Caco-2 (cell line): ENCODE data around the gene SLC38A2. TPM values are rescaled to one million over a fixed set of nuclear protein-coding genes. Genes with fewer than 3 reads are reported as not detected.

Source experiments
- BruUV-seq: library from RNA; stranded (reverse); fragments of 400-500 nt; replicated peaks from 2 replicates; lab custom pipeline; 2021; lab: Mats Ljungman, UMichigan
- CTCF ChIA-PET: fragments of 300-600 bp; sonication (Branson Sonifier 250); formaldehyde crosslinking; loops from one replicate; lab custom pipeline; 2022; ENCODE audit warnings: antibody characterized with exemption; lab: Charles Lee
- POLR2A ChIA-PET: fragments of 300-600 bp; sonication (Branson Sonifier 250); formaldehyde crosslinking; loops from one replicate; lab custom pipeline; 2022; ENCODE audit warnings: antibody characterized with exemption; lab: Charles Lee
- DNase-seq, 2 experiments: peaks; one replicate each; pipeline versions ENCODE4 v3.0.0 to v3.0.0-alpha.2; 2020 to 2022
- H3K27me3 ChIP-seq: replicated peaks from 2 replicates; pipeline ENCODE4 v1.6.0; 2011; ENCODE audit warnings: low read length; ENCODE audit not compliant: control insufficient read depth, insufficient read depth
- H3K36me3 ChIP-seq: 2 replicates; pipeline ENCODE4 v1.5.1; 2011; ENCODE audit warnings: low read length; ENCODE audit not compliant: control insufficient read depth, insufficient read depth
- H3K4me1 ChIP-seq: fragments of 250-450 bp; sonication (Bioruptor Pico); 2 replicates; pipeline ENCODE4 v1.5.1; 2020; ENCODE audit warnings: mild to moderate bottlenecking
- H3K4me3 ChIP-seq: 2 replicates; pipeline ENCODE4 v1.5.1; 2011; ENCODE audit warnings: low read depth, mild to moderate bottlenecking, control low read depth, low read length
- H3K9me3 ChIP-seq: fragments of 250-450 bp; sonication (Bioruptor Pico); 2 replicates; pipeline ENCODE4 v1.5.1; 2020; ENCODE audit warnings: mild to moderate bottlenecking, moderate library complexity
- H3K27ac Mint-ChIP-seq: one replicate; pipeline ENCODE4 v1.8.0; 2022; ENCODE audit warnings: mixed read lengths; ENCODE audit not compliant: unreplicated experiment
- H3K27me3 Mint-ChIP-seq: one replicate; pipeline ENCODE4 v1.8.0; 2022; ENCODE audit warnings: mixed read lengths; ENCODE audit not compliant: insufficient read depth, unreplicated experiment
- H3K36me3 Mint-ChIP-seq: one replicate; pipeline ENCODE4 v1.8.0; 2022; ENCODE audit warnings: mild to moderate bottlenecking, mixed read lengths; ENCODE audit not compliant: insufficient read depth, unreplicated experiment
- H3K4me1 Mint-ChIP-seq: one replicate; pipeline ENCODE4 v1.8.0; 2022; ENCODE audit warnings: low read depth, mixed read lengths; ENCODE audit not compliant: unreplicated experiment
- H3K4me3 Mint-ChIP-seq: one replicate; pipeline ENCODE4 v1.8.0; 2022; ENCODE audit warnings: mild to moderate bottlenecking, moderate library complexity, mixed read lengths; ENCODE audit not compliant: unreplicated experiment
- H3K9me3 Mint-ChIP-seq: one replicate; pipeline ENCODE4 v1.8.0; 2022; ENCODE audit warnings: mixed read lengths; ENCODE audit not compliant: unreplicated experiment
- intact Hi-C: fragments of 100-400 bp; cut with micrococcal nuclease; formaldehyde crosslinking; loops from one replicate; pipeline ENCODE4 v1.10.0; 2022; ENCODE audit not compliant: unreplicated experiment
- total RNA-seq: library from RNA; stranded (reverse); gene quantifications from 2 replicates; pipeline ENCODE4 v1.2.3, GENCODE V29; 2022
- TF ChIP-seq, protein P1 (sequence below), 2 experiments: fragments of 200-600 bp in 1 of 2; IDR thresholded peaks; 1 replicate in 1 of 2; 2 replicates in 1 of 2; pipeline versions ENCODE4 v1.5.1 to v1.8.0; 2011 to 2022; ENCODE audit warnings: antibody characterized with exemption in 1 of 2, control low read depth in 1 of 2, inconsistent platforms in 1 of 2, low read depth in 1 of 2, low read length in 1 of 2, mild to moderate bottlenecking in 1 of 2, moderate library complexity in 1 of 2; ENCODE audit not compliant: insufficient read depth in 1 of 2, severe bottlenecking in 1 of 2, unreplicated experiment in 1 of 2

Gene SLC38A2
- total RNA-seq, 1 experiment from 2014 or later = 331 TPM

DNA sequence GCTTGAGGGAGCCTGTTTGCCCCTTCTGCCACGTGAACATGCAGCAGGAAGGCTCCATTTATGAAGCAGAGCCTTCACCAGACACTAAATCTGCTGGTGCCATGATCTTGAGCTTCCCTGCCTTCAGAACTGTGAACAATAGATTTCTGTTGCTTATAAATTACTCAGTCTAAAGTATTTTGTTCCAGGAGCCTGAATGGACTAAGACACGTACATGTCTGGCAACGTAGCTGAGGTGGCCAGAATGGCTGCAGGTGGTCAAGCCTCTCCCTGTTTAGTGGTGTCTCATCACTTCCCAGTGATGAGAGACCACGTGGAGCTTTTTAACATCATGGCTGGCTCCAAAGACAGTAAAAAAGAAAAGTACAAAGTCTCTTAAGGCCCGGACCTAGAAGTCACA is 32.2 kb upstream of the SLC38A2 start:
- no peaks in the 10 kb centered on the region for H3K36me3 Mint-ChIP-seq
- Histone ChIP-seq H3K36me3 (no peaks in the 10 kb centered on the region), H3K4me1 (no peaks in the 10 kb centered on the region), H3K9me3 (no peaks in the 10 kb centered on the region), H3K27me3 (no peaks in the 10 kb centered on the region), H3K4me3 (no peak overlapping the region)
- H3K4me1 Mint-ChIP-seq = no peaks in the 10 kb centered on the region
- intact Hi-C loops = no loop called here
- H3K4me3 Mint-ChIP-seq = no peak overlapping the region
- no peaks in the 10 kb centered on the region for H3K27me3 Mint-ChIP-seq
- no peak overlapping the region for H3K27ac Mint-ChIP-seq
- TF ChIP-seq, protein P1, sequence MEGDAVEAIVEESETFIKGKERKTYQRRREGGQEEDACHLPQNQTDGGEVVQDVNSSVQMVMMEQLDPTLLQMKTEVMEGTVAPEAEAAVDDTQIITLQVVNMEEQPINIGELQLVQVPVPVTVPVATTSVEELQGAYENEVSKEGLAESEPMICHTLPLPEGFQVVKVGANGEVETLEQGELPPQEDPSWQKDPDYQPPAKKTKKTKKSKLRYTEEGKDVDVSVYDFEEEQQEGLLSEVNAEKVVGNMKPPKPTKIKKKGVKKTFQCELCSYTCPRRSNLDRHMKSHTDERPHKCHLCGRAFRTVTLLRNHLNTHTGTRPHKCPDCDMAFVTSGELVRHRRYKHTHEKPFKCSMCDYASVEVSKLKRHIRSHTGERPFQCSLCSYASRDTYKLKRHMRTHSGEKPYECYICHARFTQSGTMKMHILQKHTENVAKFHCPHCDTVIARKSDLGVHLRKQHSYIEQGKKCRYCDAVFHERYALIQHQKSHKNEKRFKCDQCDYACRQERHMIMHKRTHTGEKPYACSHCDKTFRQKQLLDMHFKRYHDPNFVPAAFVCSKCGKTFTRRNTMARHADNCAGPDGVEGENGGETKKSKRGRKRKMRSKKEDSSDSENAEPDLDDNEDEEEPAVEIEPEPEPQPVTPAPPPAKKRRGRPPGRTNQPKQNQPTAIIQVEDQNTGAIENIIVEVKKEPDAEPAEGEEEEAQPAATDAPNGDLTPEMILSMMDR (IDR thresholded peaks at IDR 0.05; ENCODE audit: insufficient read depth in 1 of 2, low read depth in 1 of 2, low read length in 1 of 2, severe bottlenecking in 1 of 2, unreplicated experiment in 1 of 2) = no peak
- POLR2A ChIA-PET = no interaction called here
- DNase-seq = no peak
- H3K9me3 Mint-ChIP-seq = no peaks in the 10 kb centered on the region
- CTCF ChIA-PET = no interaction called here
- no TSS peak for BruUV-seq

DNA sequence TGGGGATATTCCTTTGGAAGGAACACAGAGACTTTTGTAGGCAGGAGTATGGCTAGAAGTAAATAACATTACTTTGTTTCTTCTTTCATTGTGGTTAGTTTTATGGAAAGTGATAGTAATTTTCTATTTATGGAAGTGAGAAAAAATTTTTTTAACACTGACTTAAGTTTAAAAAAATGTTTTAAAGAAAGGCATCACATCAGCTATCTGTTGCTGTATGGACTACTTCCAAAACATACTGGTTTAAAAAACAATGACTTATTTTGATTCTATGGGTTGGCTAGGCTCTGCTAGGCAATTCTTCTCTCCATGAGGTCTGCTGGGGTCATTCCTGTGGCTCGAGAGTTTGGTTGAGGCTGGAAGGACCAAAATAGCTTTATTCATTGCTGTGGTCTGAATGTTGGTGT is 31.7 kb upstream of the SLC38A2 start:
- no peaks in the 10 kb centered on the region for H3K4me1 Mint-ChIP-seq
- no peak overlapping the region for H3K27ac Mint-ChIP-seq
- no peaks in the 10 kb centered on the region for H3K4me1 ChIP-seq
- CTCF ChIA-PET = no interaction called here
- H3K36me3 Mint-ChIP-seq = no peaks in the 10 kb centered on the region
- intact Hi-C loops = no loop called here
- H3K27me3 Mint-ChIP-seq = no peaks in the 10 kb centered on the region
- DNase-seq = no peak
- TF ChIP-seq, protein P1 (IDR thresholded peaks at IDR 0.05; ENCODE audit: insufficient read depth in 1 of 2, low read depth in 1 of 2, low read length in 1 of 2, severe bottlenecking in 1 of 2, unreplicated experiment in 1 of 2) = no peak
- no peaks in the 10 kb centered on the region for H3K27me3 ChIP-seq
- no TSS peak for BruUV-seq
- no peaks in the 10 kb centered on the region for H3K9me3 ChIP-seq
- H3K9me3 Mint-ChIP-seq = no peaks in the 10 kb centered on the region
- POLR2A ChIA-PET = no interaction called here
- H3K36me3 ChIP-seq = no peaks in the 10 kb centered on the region
- no peak overlapping the region for H3K4me3 ChIP-seq
- no peak overlapping the region for H3K4me3 Mint-ChIP-seq

DNA sequence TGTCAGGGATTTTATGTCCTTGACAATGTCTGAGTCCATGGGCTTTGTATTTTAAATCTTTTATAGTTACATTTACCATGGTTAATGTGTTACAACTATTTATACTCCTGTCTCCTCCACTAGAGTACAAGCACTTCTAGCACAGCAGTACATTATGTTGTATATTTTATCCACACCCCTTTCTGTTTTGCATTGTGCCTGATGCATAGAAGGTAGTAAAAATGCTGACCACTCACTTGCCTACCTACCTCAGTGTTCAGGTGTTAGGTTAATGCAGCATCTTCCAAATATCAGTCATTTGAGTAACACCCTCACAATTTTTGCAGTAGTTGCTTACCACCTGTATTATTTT is 31.1 kb upstream of the SLC38A2 start:
- DNase-seq = no peak
- H3K4me1 Mint-ChIP-seq = no peaks in the 10 kb centered on the region
- no peak overlapping the region for H3K27ac Mint-ChIP-seq
- BruUV-seq = no TSS peak
- H3K4me3 Mint-ChIP-seq = no peak overlapping the region
- H3K27me3 ChIP-seq = no peaks in the 10 kb centered on the region
- H3K36me3 ChIP-seq = no peaks in the 10 kb centered on the region
- CTCF ChIA-PET = no interaction called here
- POLR2A ChIA-PET = no interaction called here
- H3K9me3 Mint-ChIP-seq = no peaks in the 10 kb centered on the region
- intact Hi-C loops = no loop called here
- H3K9me3 ChIP-seq = no peaks in the 10 kb centered on the region; the same call in 1 of the 2 replicates
- H3K36me3 Mint-ChIP-seq = peaks cover under 1% of the 10 kb centered on the region
- TF ChIP-seq, protein P1 (IDR thresholded peaks at IDR 0.05; ENCODE audit: insufficient read depth in 1 of 2, low read depth in 1 of 2, low read length in 1 of 2, severe bottlenecking in 1 of 2, unreplicated experiment in 1 of 2) = no peak
- H3K27me3 Mint-ChIP-seq = no peaks in the 10 kb centered on the region
- no peak overlapping the region for H3K4me3 ChIP-seq
- H3K4me1 ChIP-seq = no peaks in the 10 kb centered on the region
